MM.1S (cell line): Measurements from ENCODE around the gene GRK2.

Experiments used
- DNase-seq: peaks from one replicate; pipeline ENCODE4 v3.0.0-alpha.2; 2015
- H2AFZ ChIP-seq: fragments of 300-600 bp; sonication (generic); 2 replicates; pipeline ENCODE4 v1.6.0; 2016; ENCODE audit warnings: antibody characterized with exemption, low read length
- H3F3A ChIP-seq: fragments of 300-600 bp; sonication (generic); 2 replicates; pipeline ENCODE4 v1.6.1; 2016; ENCODE audit warnings: mild to moderate bottlenecking, antibody characterized with exemption, low read length, moderate library complexity, mixed read lengths; ENCODE audit not compliant: insufficient read depth
- H3K27ac ChIP-seq: fragments of 300-600 bp; sonication (generic); 2 replicates; pipeline ENCODE4 v1.5.1; 2016; ENCODE audit warnings: mild to moderate bottlenecking, low read length
- H3K27me3 ChIP-seq: fragments of 300-600 bp; sonication (generic); replicated peaks from 2 replicates; pipeline ENCODE4 v1.6.0; 2016; ENCODE audit warnings: low read length; ENCODE audit not compliant: insufficient read depth
- H3K36me3 ChIP-seq: fragments of 300-600 bp; sonication (generic); replicated peaks from 2 replicates; pipeline ENCODE4 v1.6.1; 2016; ENCODE audit warnings: mild to moderate bottlenecking, low read length, mixed read lengths; ENCODE audit not compliant: insufficient read depth
- H3K4me1 ChIP-seq: fragments of 300-600 bp; sonication (generic); 2 replicates; pipeline ENCODE4 v1.6.1; 2016; ENCODE audit warnings: low read length, mixed read lengths
- H3K4me2 ChIP-seq: fragments of 300-600 bp; sonication (generic); 2 replicates; pipeline ENCODE4 v1.6.0; 2016; ENCODE audit warnings: low read depth, low read length
- H3K4me3 ChIP-seq: fragments of 300-600 bp; sonication (generic); 2 replicates; pipeline ENCODE4 v1.5.1; 2016; ENCODE audit warnings: low read length, mixed read lengths
- H3K79me2 ChIP-seq: fragments of 300-600 bp; sonication (generic); 2 replicates; pipeline ENCODE4 v1.6.1; 2016; ENCODE audit warnings: mixed run types, low read length, mixed read lengths
- H3K9ac ChIP-seq: fragments of 300-600 bp; sonication (generic); 2 replicates; pipeline ENCODE4 v1.6.1; 2016; ENCODE audit warnings: low read length, mixed read lengths
- H3K9me2 ChIP-seq: fragments of 300-600 bp; sonication (generic); replicated peaks from 2 replicates; pipeline ENCODE4 v1.6.1; 2016; ENCODE audit warnings: mild to moderate bottlenecking, low read length, mixed read lengths; ENCODE audit not compliant: insufficient read depth
- H3K9me3 ChIP-seq: fragments of 300-600 bp; sonication (generic); replicated peaks from 2 replicates; pipeline ENCODE4 v1.6.1; 2016; ENCODE audit warnings: mild to moderate bottlenecking, low read length, mixed read lengths; ENCODE audit not compliant: insufficient read depth
- H4K20me1 ChIP-seq: fragments of 300-600 bp; sonication (generic); 2 replicates; pipeline ENCODE4 v1.6.1; 2016; ENCODE audit warnings: mild to moderate bottlenecking, low read length, moderate library complexity, mixed read lengths; ENCODE audit not compliant: insufficient read depth
- CTCF ChIP-seq: fragments of 300-600 bp; sonication (generic); IDR thresholded peaks from 2 replicates; pipeline ENCODE4 v1.5.1; 2016; ENCODE audit warnings: antibody characterized with exemption, low read length, mixed read lengths
- EZH2 ChIP-seq: fragments of 300-600 bp; sonication (generic); optimal IDR thresholded peaks from 2 replicates; pipeline ENCODE3; 2017; ENCODE audit warnings: low read depth, mild to moderate bottlenecking, antibody characterized with exemption, low read length, mixed read lengths
- EZH2phosphoT487 ChIP-seq: fragments of 300-600 bp; sonication (generic); IDR thresholded peaks from 2 replicates; pipeline ENCODE4 v1.6.1; 2018; ENCODE audit warnings: antibody characterized with exemption, low read length

Gene GRK2

GRCh38 chr11:67301313-67301921, 35.1 kb downstream of the GRK2 start:
- H3K79me2 ChIP-seq = no peaks in the 10 kb centered on the region
- H2AFZ ChIP-seq = no peak overlapping the region
- no peak overlapping the region for H3K4me3 ChIP-seq
- H3K27me3 ChIP-seq = no peaks in the 10 kb centered on the region
- no peak overlapping the region for H3K4me2 ChIP-seq
- no peaks in the 10 kb centered on the region for H3F3A ChIP-seq
- DNase-seq = no peak
- no peaks in the 10 kb centered on the region for H4K20me1 ChIP-seq
- H3K4me1 ChIP-seq = no peaks in the 10 kb centered on the region
- H3K36me3 ChIP-seq = peaks cover 2% of the 10 kb centered on the region; the same call in 1 of the 2 replicates
- TF ChIP-seq EZH2 (no peak), EZH2phosphoT487 (no peak), CTCF (no peak)
- H3K9me2 ChIP-seq = no peaks in the 10 kb centered on the region
- H3K9me3 ChIP-seq = no peaks in the 10 kb centered on the region
- no peak overlapping the region for H3K27ac ChIP-seq
- no peak overlapping the region for H3K9ac ChIP-seq

DNA sequence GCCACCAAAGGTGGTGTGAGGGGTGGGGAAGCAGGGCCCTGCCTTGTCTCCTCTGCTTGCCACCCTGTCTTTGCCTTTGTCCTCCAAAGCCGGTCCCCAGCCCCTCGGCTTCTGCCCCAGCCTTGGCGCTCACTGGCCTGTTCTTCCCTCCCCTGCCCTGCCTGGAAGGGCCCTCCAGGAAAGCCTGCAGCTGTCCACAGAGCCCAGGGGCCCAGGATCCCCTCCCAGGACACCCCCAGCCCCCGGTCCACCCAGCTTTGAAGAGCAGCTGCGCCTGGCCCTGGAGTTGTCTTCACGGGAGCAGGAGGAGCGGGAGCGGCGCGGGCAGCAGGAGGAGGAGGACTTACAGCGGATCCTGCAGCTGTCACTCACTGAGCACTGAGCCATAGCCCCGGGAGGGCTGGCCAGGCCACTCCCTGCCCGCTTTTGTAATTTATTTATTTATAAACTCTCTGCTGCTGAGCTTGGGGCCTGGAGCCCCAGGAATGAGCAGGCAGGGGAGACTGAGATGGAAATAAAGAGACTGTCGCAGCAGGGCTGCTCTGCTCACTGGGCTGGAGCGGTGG, 35.8 kb downstream of the GRK2 start:
- Histone ChIP-seq H3K9me2 (no peaks in the 10 kb centered on the region), H3F3A (no peaks in the 10 kb centered on the region), H3K4me3 (no peak overlapping the region), H3K9ac (no peak overlapping the region), H3K4me2 (no peak overlapping the region), H3K27me3 (no peaks in the 10 kb centered on the region), H2AFZ (no peak overlapping the region), H3K36me3 (no peaks in the 10 kb centered on the region; the same call in 1 of the 2 replicates), H4K20me1 (no peaks in the 10 kb centered on the region), H3K9me3 (no peaks in the 10 kb centered on the region), H3K79me2 (no peaks in the 10 kb centered on the region), H3K4me1 (no peaks in the 10 kb centered on the region), H3K27ac (no peak overlapping the region)
- TF ChIP-seq CTCF (no peak), EZH2 (no peak), EZH2phosphoT487 (no peak)
- no peak for DNase-seq

GRCh38 chr11:67302571-67303131, 36.4 kb downstream of the GRK2 start:
- Histone ChIP-seq H3K9me2 (no peaks in the 10 kb centered on the region), H3K79me2 (no peaks in the 10 kb centered on the region), H3K36me3 (no peaks in the 10 kb centered on the region; the same call in 1 of the 2 replicates), H3F3A (no peaks in the 10 kb centered on the region), H3K27me3 (no peaks in the 10 kb centered on the region), H3K9me3 (no peaks in the 10 kb centered on the region), H3K9ac (no peak overlapping the region), H2AFZ (no peak overlapping the region), H3K4me1 (no peaks in the 10 kb centered on the region), H3K27ac (no peak overlapping the region), H4K20me1 (no peaks in the 10 kb centered on the region), H3K4me3 (no peak overlapping the region), H3K4me2 (no peak overlapping the region)
- TF ChIP-seq CTCF = no peak
- TF ChIP-seq EZH2 = no peak
- TF ChIP-seq EZH2phosphoT487 = no peak
- no peak for DNase-seq
